Stimulated activated memory B cell treated with anti-CD40 and anti-IgM and Interleukin-4, amounts not matched to agents 10 μg/mL and 1 μg/mL and 100 μg/mL, for 72 hours (primary cell): ENCODE data around the gene DMAC2.
"Not testable (repeated sequence)": the region's sequence is repeated elsewhere in the genome, so short reads cannot be mapped to it uniquely, and the experiment has no call there.

Experiments used
- ATAC-seq: fragments of 150-1000 bp; cut with Tn5 transposase; 2 replicates; pipeline ENCODE4 v1.10.0; 2021
- H3K27ac Mint-ChIP-seq: one replicate; pipeline ENCODE4 v1.8.0; 2022; ENCODE audit warnings: mild to moderate bottlenecking, mixed read lengths
- H3K27me3 Mint-ChIP-seq: one replicate; pipeline ENCODE4 v1.8.0; 2022; ENCODE audit warnings: mixed read lengths
- H3K36me3 Mint-ChIP-seq: one replicate; pipeline ENCODE4 v1.8.0; 2022; ENCODE audit warnings: mixed read lengths
- H3K4me1 Mint-ChIP-seq: one replicate; pipeline ENCODE4 v1.8.0; 2022; ENCODE audit warnings: mixed read lengths
- H3K4me3 Mint-ChIP-seq: one replicate; pipeline ENCODE4 v1.8.0; 2022; ENCODE audit warnings: mild to moderate bottlenecking, moderate library complexity, mixed read lengths
- H3K9me3 Mint-ChIP-seq: one replicate; pipeline ENCODE4 v1.8.0; 2022; ENCODE audit warnings: mixed read lengths

The DMAC2 gene

GRCh38 chr19:41449865-41450178 is 10.1 kb upstream of the DMAC2 start:
- no peaks in the 10 kb centered on the region for H3K27me3 Mint-ChIP-seq
- ATAC-seq = no peak

GRCh38 chr19:41449079-41449864 is 9.6 kb upstream of the DMAC2 start:
- Mint-ChIP-seq H3K27ac (peak overlapping the region; percentile 90), H3K4me1 (peaks cover 34% of the 10 kb centered on the region), H3K4me3 (peak overlapping the region; percentile 84), H3K36me3 (no peaks in the 10 kb centered on the region), H3K27me3 (no peaks in the 10 kb centered on the region), H3K9me3 (no peaks in the 10 kb centered on the region)
- peak; percentile 92 for ATAC-seq

More at GRCh38 chr19:41449865-41450178, 10.1 kb upstream of the DMAC2 start:
- H3K36me3 Mint-ChIP-seq = no peaks in the 10 kb centered on the region
- peaks cover 37% of the 10 kb centered on the region for H3K4me1 Mint-ChIP-seq
- H3K4me3 Mint-ChIP-seq = peak overlapping the region; percentile 84
- no peaks in the 10 kb centered on the region for H3K9me3 Mint-ChIP-seq
- peak overlapping the region; percentile 90 for H3K27ac Mint-ChIP-seq

- H3K27me3 Mint-ChIP-seq = no peaks in the 10 kb centered on the region
- H3K27ac Mint-ChIP-seq = no peak overlapping the region
- no peak overlapping the region for H3K4me3 Mint-ChIP-seq
- H3K4me1 Mint-ChIP-seq = peaks cover 33% of the 10 kb centered on the region
- H3K9me3 Mint-ChIP-seq = no peaks in the 10 kb centered on the region
- H3K36me3 Mint-ChIP-seq = no peaks in the 10 kb centered on the region
- ATAC-seq = no peak
These were observed 8.1 kb upstream of the DMAC2 start for GRCh38 chr19:41447732-41448332.

GRCh38 chr19:41445575-41445974 is 5.9 kb upstream of the DMAC2 start:
- no peak overlapping the region for H3K4me3 Mint-ChIP-seq
- H3K36me3 Mint-ChIP-seq = no peaks in the 10 kb centered on the region
- no peaks in the 10 kb centered on the region for H3K27me3 Mint-ChIP-seq
- peaks cover 28% of the 10 kb centered on the region for H3K4me1 Mint-ChIP-seq
- H3K27ac Mint-ChIP-seq = no peak overlapping the region
- no peak for ATAC-seq
- H3K9me3 Mint-ChIP-seq = no peaks in the 10 kb centered on the region

GRCh38 chr19:41443813-41444455 is 4.2 kb upstream of the DMAC2 start:
- peaks cover 15% of the 10 kb centered on the region for H3K4me1 Mint-ChIP-seq

GRCh38 chr19:41442473-41443355 is 3.0 kb upstream of the DMAC2 start, which contains the start of gene ERICH4:
Gene ERICH4, plus strand, starts transcription at chr19:41443156. Its CDS starts 14 bp downstream, at chr19:41443170.
- H3K27ac Mint-ChIP-seq = peak within 1 kb of the TSS; percentile 1
- peaks cover 2% of the 10 kb centered on the region for H3K36me3 Mint-ChIP-seq

More at GRCh38 chr19:41443813-41444455, 4.2 kb upstream of the DMAC2 start:
- Mint-ChIP-seq H3K27ac (peak overlapping the region; percentile 1), H3K9me3 (no peaks in the 10 kb centered on the region), H3K4me3 (no peak overlapping the region), H3K36me3 (no peaks in the 10 kb centered on the region), H3K27me3 (no peaks in the 10 kb centered on the region)
- ATAC-seq = no peak

GRCh38 chr19:41441321-41441945 is 1.7 kb upstream of the DMAC2 start:
- ATAC-seq = no peak
- H3K27me3 Mint-ChIP-seq = no peaks in the 10 kb centered on the region
- no peak overlapping the region for H3K4me3 Mint-ChIP-seq
- peaks cover 11% of the 10 kb centered on the region for H3K36me3 Mint-ChIP-seq
- H3K27ac Mint-ChIP-seq = no peak overlapping the region
- H3K9me3 Mint-ChIP-seq = no peaks in the 10 kb centered on the region
- peaks cover 15% of the 10 kb centered on the region for H3K4me1 Mint-ChIP-seq

More at GRCh38 chr19:41442473-41443355, 3.0 kb upstream of the DMAC2 start, which contains the start of gene ERICH4:
- Mint-ChIP-seq H3K4me1 (peaks cover 15% of the 10 kb centered on the region), H3K4me3 (no peak within 1 kb of the TSS), H3K27me3 (no peaks in the 10 kb centered on the region), H3K9me3 (no peaks in the 10 kb centered on the region)
- no peak for ATAC-seq

- H3K27me3 Mint-ChIP-seq = no peaks in the 10 kb centered on the region
- no peaks in the 10 kb centered on the region for H3K9me3 Mint-ChIP-seq
- no peak overlapping the region for H3K27ac Mint-ChIP-seq
- ATAC-seq = no peak
- H3K4me3 Mint-ChIP-seq = peak overlapping the region; percentile 15
- peaks cover 21% of the 10 kb centered on the region for H3K36me3 Mint-ChIP-seq
- H3K4me1 Mint-ChIP-seq = peaks cover 1% of the 10 kb centered on the region
These were observed 1.7 kb downstream of the DMAC2 start for GRCh38 chr19:41437944-41438574.

GRCh38 chr19:41436674-41436951 is 3.1 kb downstream of the DMAC2 start:
- H3K4me3 Mint-ChIP-seq = no peak overlapping the region
- no peaks in the 10 kb centered on the region for H3K9me3 Mint-ChIP-seq
- no peaks in the 10 kb centered on the region for H3K4me1 Mint-ChIP-seq
- ATAC-seq = no peak
- no peak overlapping the region for H3K27ac Mint-ChIP-seq
- no peaks in the 10 kb centered on the region for H3K27me3 Mint-ChIP-seq
- peaks cover 32% of the 10 kb centered on the region for H3K36me3 Mint-ChIP-seq

- Mint-ChIP-seq H3K4me3 (no peak overlapping the region), H3K36me3 (peaks cover 33% of the 10 kb centered on the region), H3K4me1 (no peaks in the 10 kb centered on the region), H3K9me3 (no peaks in the 10 kb centered on the region), H3K27me3 (no peaks in the 10 kb centered on the region), H3K27ac (no peak overlapping the region)
- ATAC-seq = no peak
These were observed 3.6 kb downstream of the DMAC2 start for GRCh38 chr19:41435936-41436673.

- H3K27me3 Mint-ChIP-seq, H3K27ac Mint-ChIP-seq, H3K4me1 Mint-ChIP-seq, ATAC-seq, H3K9me3 Mint-ChIP-seq, H3K4me3 Mint-ChIP-seq: not testable (repeated sequence)
- H3K36me3 Mint-ChIP-seq = peaks cover 33% of the 10 kb centered on the region
These were observed 4.3 kb downstream of the DMAC2 start for GRCh38 chr19:41435376-41435775.

GRCh38 chr19:41434450-41434849 is 5.3 kb downstream of the DMAC2 start:
- Mint-ChIP-seq H3K27ac (no peak overlapping the region), H3K4me3 (no peak overlapping the region), H3K36me3 (peaks cover 33% of the 10 kb centered on the region), H3K9me3 (no peaks in the 10 kb centered on the region), H3K27me3 (no peaks in the 10 kb centered on the region), H3K4me1 (no peaks in the 10 kb centered on the region)
- ATAC-seq = no peak

- Mint-ChIP-seq H3K4me3 (no peak overlapping the region), H3K9me3 (no peaks in the 10 kb centered on the region), H3K36me3 (peaks cover 40% of the 10 kb centered on the region), H3K4me1 (peaks cover 5% of the 10 kb centered on the region), H3K27ac (no peak overlapping the region), H3K27me3 (no peaks in the 10 kb centered on the region)
- ATAC-seq = no peak
These were observed 6.5 kb downstream of the DMAC2 start for GRCh38 chr19:41433171-41433570.
